C4-2B (cell line): ENCODE results near the gene SHD.

ENCODE experiments used
- H3K27ac ChIP-seq: fragments of 450-650 bp; 2 replicates; pipeline ENCODE4 v1.5.1; 2017
- ZFX ChIP-seq: fragments of 450-650 bp; IDR thresholded peaks from 2 replicates; pipeline ENCODE4 v1.6.1; 2017
- TF ChIP-seq, protein P1 (sequence below): fragments of 450-650 bp; conservative IDR thresholded peaks from 2 replicates; pipeline ENCODE4 v1.5.1; 2017; ENCODE audit warnings: mild to moderate bottlenecking

The SHD gene

DNA sequence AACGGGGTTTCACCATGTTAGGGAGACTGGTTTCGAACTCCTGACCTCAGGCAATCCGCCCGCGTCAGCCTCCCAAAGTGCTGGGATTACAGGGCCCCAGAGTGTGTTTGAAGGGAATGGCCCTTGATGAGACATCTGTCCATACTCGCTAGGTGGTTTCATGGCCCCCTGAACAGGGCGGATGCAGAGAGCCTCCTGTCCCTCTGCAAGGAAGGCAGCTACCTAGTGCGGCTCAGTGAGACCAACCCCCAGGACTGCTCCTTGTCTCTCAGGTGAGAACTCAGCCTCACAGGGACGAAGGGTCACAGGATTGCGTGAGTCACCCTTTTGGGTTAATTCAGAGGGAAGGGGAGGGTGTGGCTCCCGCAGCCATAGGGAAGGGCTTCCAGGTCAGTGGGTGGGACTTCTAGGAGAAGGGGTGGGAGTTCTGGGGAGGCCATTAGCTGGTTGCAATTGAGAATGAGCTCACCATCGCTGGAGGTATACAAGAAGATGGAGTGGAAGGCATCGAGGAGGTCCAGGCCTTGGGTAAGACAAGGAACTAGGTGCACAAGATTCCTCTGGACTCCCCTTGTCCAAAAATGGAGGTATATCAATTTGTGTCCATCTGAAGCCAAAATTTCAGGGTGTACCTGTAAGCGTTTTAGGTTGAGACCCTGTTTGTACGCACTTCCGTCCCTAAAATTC, 9.2 kb downstream of the SHD start:
- H3K27ac ChIP-seq: no peak overlapping the region
- TF ChIP-seq, protein P1, sequence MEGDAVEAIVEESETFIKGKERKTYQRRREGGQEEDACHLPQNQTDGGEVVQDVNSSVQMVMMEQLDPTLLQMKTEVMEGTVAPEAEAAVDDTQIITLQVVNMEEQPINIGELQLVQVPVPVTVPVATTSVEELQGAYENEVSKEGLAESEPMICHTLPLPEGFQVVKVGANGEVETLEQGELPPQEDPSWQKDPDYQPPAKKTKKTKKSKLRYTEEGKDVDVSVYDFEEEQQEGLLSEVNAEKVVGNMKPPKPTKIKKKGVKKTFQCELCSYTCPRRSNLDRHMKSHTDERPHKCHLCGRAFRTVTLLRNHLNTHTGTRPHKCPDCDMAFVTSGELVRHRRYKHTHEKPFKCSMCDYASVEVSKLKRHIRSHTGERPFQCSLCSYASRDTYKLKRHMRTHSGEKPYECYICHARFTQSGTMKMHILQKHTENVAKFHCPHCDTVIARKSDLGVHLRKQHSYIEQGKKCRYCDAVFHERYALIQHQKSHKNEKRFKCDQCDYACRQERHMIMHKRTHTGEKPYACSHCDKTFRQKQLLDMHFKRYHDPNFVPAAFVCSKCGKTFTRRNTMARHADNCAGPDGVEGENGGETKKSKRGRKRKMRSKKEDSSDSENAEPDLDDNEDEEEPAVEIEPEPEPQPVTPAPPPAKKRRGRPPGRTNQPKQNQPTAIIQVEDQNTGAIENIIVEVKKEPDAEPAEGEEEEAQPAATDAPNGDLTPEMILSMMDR: no peak
- TF ChIP-seq ZFX: no peak

DNA sequence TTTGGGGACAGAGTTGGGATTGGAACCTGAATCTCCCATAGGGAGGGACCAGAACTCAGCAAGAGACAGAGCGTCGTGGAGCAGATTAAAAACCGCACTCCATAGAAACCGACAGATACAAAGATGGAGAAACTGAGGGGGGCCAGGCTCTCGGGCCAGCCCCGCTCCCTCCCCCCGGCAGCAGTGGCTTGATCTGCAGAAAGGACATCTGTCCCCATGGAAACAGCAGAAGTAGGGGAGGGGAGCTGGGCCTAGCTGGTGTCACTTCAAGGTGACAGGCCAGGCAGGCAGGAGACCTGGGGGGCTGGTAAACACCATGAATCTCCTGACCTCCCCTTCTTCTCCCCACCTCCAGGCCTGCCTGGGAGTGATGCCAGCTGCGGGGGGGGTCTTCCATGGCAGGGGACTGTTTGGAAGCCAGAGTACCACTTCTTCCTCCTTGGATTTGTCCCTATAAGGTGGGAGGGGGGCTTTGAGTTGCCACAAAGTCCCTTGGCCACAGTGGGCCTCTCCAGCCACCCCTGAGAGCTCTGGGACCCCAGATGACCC, 12.2 kb downstream of the SHD start:
- no peak overlapping the region for H3K27ac ChIP-seq
- TF ChIP-seq, protein P1: no peak
- TF ChIP-seq ZFX: no peak

DNA sequence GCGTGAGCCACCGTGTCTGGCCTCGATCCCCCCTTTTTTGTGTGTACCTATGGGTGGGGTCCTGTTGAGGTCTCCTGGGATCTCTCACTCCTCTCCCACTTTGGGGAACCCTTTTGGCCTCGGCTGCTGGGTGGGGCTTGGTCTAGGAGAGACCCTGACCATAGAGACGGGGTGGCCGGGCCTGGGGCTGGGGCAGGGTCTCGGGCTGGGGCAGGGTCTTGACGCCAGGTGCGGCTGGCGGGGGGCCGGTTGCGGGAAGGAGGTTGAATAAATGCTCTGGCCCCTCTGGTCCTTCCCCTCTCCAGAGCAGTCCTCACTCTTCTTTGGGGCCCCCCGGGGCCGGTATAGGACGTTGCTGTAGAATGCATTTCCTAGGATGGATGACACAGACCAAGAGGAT, 13.4 kb downstream of the SHD start:
- TF ChIP-seq, protein P1: no peak
- no peak for TF ChIP-seq ZFX
- no peak overlapping the region for H3K27ac ChIP-seq

DNA sequence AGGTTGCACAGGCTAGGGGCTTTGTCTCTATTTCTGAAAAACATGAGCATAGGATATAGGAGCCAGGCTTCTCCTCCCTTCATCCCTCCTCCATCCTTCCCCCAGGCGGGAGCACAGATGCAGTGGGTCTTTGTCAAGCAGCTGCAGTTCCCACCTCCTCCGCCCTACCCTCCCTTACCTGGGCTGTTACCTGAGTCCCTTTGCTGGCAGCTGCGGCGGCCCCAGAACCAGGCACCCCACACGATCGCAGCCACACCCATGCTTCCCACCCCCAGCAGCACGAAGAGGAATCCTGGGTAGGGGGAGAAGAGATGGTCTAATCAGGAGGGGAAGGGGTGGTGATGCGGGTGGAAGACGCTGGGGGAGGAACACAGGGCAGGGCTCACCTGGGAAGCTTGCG, 15.3 kb downstream of the SHD start:
- no peak for TF ChIP-seq ZFX
- TF ChIP-seq, protein P1: no peak
- H3K27ac ChIP-seq: no peak overlapping the region

DNA sequence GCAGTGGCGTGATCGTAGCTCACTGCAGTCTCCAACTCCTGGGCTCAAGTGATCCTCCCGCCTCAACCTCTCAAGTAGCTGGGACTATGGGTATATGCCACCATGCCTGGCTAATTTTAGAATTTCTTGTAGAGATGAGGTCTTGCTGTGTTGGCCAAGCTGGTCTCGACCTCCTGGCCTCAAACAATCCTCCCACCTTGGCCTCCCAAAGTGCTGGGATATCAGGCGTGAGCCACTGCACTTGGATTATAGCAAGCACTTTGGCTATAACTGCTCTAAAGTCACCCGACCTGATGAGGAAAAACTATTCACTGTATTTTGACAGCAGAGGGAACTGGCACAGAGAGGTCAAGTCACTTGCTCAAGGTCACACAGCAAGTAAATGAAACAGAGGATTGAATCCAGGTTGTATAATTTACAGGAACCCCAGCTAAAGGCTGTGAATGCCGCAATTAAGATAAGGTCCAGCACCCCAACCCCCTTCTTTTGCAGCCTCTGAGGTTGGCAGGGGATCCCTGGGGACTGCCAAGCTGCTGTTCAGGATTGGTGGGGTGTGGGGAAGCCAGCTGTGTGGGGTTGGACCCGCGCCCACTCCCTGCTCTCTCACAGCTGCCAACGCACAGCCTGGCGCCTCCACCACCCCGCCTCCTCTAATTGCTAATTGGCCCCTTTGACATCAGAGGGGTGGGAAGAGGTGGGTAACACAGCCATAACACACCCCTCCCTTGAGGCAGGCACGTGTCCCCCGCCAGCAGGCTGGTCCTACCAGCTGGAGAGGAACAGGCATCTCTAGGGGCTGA, 17.1 kb downstream of the SHD start:
- TF ChIP-seq, protein P1: no peak
- TF ChIP-seq ZFX: no peak
- H3K27ac ChIP-seq: no peak overlapping the region

DNA sequence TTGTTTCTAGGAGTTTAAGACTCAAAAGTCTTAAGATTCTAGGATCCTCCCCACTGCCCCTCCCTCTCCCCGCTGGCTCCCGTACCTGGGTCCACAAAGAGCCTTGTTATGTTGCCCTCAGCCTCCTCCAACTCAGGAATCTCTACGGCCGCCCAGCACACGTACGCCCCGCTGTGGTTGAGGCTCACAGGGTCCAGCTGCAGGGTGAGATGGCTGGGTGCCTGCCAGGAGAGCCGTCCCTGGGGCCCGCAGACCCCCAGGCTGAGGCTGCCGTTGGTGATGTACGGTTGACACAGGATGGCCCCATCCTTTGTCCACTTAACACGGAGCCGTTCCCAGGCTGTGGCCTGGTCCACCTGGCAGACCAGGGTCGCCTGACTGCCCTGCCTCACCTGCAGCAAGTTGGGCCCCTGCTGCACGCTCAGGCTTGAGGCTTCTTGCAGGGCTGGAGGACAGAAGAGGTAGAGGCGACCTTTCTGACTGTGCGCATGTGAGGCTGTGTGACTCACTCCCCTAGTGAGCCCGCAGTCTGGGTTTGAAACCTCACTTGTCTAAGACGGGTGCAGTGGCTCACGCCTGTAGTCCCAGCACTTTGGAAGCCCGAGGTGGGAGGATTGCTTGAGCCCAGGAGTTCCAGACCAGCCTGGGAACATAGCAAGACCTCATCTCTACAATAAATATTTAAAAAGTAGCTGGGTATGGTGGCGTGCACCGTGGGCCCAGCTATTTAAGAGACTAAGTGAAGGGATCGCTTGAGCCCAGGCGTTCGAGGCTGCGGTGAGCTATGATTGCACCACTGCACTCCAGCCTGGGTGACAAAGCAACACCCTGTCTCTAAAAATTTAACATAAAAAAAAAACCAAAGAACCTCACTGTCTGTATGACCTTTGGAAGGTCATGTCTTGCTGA, 19.1 kb downstream of the SHD start:
- H3K27ac ChIP-seq: no peak overlapping the region
- TF ChIP-seq ZFX: no peak
- TF ChIP-seq, protein P1: no peak
